GM19467 (cell line): ENCODE data around the gene RAB35.
A peak's percentile ranks its signal among the peaks of the same experiment; 100 is the strongest.

Experiments used
- ATAC-seq: cut with Tn5 transposase; IDR thresholded peaks from one replicate; pipeline ENCODE4 v1.9.1; 2021; ENCODE audit warnings: mild to moderate bottlenecking, moderate library complexity; ENCODE audit not compliant: unreplicated experiment

Gene RAB35

GRCh38 chr12:120134307-120134980 is 17.9 kb upstream of the RAB35 start:
- ATAC-seq, result no peak

GRCh38 chr12:120132863-120133385 is 16.4 kb upstream of the RAB35 start:
- ATAC-seq, result peak; percentile 85

DNA sequence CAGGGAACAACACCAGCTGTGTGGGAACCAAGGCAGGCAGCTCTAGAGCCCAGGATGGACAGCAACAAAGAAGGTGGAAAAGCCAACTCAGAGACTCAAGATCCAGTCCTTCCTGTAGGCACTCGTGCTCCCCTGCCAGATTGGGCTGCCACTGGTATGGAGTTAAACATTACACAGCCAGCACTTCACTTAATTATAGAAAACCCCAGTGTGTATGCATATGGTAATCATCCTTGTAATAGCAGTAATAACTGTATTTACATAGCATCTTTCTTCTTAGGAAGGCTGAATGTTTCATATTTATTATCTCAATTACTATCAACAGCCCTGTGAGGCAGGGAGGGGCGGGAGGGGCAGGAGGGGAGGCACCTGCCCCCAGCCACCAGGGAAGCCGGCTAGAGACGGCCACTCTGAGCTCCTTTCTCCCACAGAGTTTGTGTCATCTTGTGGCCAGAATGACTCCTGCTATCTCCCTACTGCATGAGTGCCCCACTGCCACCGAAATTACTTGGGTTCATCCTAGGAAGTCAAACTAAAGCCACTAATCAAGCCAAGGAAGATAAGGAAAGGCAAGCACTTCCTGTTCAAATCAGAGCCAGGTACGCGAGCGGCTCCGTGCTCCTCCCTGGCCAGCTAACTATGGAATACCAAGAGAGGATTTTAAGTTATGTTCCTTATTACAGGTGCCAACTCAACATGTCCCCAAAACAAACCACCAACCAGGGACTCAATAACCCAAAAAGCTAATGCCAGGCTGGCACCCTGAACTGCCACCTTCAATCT is 15.7 kb upstream of the RAB35 start:
- no peak for ATAC-seq

GRCh38 chr12:120131116-120131515 is 14.6 kb upstream of the RAB35 start:
- no peak for ATAC-seq

- no peak for ATAC-seq
Observed at GRCh38 chr12:120130011-120130410, 13.5 kb upstream of the RAB35 start.

DNA sequence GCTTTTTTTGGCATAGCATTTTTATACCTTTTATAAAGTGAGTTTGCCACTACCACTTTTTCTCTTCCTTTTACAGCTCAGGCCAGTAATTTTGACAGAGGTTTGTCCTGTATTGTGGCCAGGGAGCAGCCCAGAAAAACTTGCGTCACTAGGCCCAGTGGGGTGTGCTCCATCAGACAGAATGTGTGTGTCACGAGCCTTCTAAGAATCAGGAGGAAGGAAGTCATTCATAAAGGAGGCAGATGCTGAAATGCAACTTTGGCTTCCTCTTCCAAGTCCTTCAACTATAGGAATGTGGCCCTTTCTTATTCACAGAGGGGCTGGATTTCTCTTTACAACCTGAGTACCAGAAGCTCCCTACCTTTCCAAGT is 10.1 kb upstream of the RAB35 start:
- no peak for ATAC-seq

GRCh38 chr12:120125792-120126634 is 9.5 kb upstream of the RAB35 start:
- no peak for ATAC-seq

- no peak for ATAC-seq
Observed at GRCh38 chr12:120125029-120125428, 8.5 kb upstream of the RAB35 start.

- ATAC-seq, result peak; percentile 42
Observed at GRCh38 chr12:120121766-120122293, 5.3 kb upstream of the RAB35 start.

DNA sequence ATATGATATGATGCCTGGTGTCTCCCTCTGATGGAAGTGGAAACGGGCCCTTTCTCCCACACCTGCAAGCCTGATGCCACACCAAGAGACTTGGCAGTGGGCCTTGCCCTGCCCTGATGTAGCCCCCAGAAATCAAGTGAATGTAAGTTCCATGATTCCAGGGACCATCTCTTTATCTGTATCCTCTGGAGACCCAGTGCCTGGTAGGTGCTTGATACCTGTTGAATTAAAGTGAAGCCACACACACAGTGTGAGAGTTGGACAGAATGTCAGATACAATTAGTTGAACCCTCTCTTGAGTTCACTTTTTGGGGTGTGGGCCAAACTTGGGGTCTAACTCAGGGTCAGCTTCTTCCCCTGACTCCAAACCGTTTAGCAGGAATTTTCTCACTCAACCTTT is 4.8 kb upstream of the RAB35 start:
- ATAC-seq, result no peak

DNA sequence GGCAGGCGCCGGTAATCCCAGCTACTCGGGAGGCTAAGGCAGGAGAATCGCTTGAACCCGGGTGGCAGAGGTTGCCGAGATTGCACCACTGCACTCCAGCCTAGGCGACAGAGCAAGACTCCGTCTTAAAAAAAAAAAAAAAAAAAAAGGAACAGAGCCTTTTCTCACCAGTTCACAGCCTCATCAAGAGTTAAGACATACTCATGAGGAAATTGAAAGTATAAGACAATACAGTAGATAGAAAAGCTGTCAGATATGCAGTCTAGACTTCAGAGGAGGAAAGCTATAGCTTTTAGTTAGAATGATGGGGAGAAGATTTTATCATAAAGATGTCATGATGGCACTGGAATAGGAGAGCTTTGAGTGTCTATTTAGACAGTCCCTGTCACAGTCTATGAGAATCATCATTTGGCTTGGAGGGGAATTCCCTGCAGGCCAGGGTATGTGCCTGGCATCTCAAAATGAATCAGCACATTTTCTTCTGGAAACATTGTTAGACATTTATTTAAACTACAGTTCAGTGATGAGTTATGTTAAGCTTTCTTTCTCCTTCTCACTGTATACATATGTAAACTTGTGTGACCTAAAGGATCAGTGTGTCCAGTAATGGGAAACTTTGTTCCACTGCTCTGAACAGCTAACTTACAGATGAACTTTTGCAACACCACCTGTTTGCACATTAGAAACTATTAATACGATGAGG is 2.9 kb upstream of the RAB35 start:
- no peak for ATAC-seq

GRCh38 chr12:120118321-120119061 is 1.9 kb upstream of the RAB35 start:
- no peak for ATAC-seq

- no peak for ATAC-seq
Observed at GRCh38 chr12:120117961-120118320, 1.4 kb upstream of the RAB35 start.

- peak; percentile 39 for ATAC-seq
Observed at GRCh38 chr12:120116792-120117651, 469 bp upstream of the RAB35 start.

- peak; percentile 5 for ATAC-seq
Observed at GRCh38 chr12:120115692-120116440, 687 bp downstream of the RAB35 start.

GRCh38 chr12:120115066-120115465 is 1.5 kb downstream of the RAB35 start:
- no peak for ATAC-seq

DNA sequence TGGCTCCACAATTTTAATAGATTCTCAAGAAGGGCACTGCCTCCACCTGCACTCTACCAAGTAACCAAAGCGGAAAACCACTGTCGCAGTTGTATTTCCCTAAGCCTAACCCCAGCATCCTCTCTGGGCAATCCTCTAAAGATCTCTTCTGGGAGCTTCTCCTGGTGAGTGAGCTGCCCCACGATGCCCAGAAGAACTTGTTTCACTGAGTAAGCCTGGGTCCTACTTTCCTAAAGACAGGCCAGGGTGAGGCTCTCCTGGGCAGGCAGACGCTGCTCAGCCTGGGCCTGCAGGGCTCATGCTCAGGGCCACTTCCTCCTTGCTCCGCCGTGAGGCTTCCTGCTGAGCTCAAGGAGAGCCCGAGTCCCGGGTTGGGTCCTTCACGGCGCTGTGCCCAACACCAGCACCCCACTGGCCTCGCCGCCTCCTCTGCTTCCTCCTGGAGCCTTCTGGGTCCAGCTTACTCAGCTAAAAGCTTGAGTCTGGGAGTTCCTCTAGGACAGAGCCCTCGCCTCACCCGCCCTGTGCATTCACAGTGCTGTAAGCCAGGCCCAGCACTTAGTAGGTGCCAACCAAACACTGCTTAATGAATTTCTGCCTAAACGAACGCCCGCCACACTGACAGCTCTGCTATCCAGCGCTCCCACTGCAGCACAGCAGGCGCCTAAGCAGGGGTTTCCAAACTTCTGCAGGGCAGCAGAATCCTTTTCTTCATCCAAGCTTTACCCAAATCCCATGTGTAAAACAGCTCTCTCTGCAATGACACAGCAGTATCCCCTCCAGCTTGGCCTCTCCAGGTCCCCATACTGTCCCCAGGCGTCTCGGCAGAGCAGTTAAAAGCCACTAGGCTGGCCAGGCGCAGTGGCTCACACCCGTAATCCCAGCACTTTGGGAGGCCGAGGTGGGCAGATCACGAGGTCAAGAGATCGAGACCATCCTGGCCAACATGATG is 5.7 kb downstream of the RAB35 start:
- peak; percentile 55 for ATAC-seq
